IMR-90 (cell line): Measurements from ENCODE around the gene LRCH3.

Experiments used
- BHLHE40 ChIP-seq: fragments of 150-350 bp; IDR thresholded peaks from 2 replicates; pipeline ENCODE4 v1.6.1; 2016; ENCODE audit warnings: mild to moderate bottlenecking, low read depth, low read length
- CTCF ChIP-seq: conservative IDR thresholded peaks from 2 replicates; pipeline ENCODE4 v1.5.1; 2012; ENCODE audit warnings: mild to moderate bottlenecking, low read depth, low read length, improper control_type of control experiment
- MAZ ChIP-seq: IDR thresholded peaks from 2 replicates; pipeline ENCODE4 v1.6.1; 2012; ENCODE audit warnings: low read depth, mild to moderate bottlenecking, low read length, improper control_type of control experiment, moderate library complexity, borderline replicate concordance
- POLR2A ChIP-seq: IDR thresholded peaks from 2 replicates; pipeline ENCODE4 v1.6.1; 2012; ENCODE audit warnings: mild to moderate bottlenecking, low read depth, low read length

- TF ChIP-seq POLR2A (no peak), CTCF (no peak), BHLHE40 (no peak), MAZ (no peak)
These were observed 55.4 kb downstream of the LRCH3 start for GRCh38 chr3:197846491-197846890.
